Left kidney (tissue), 2 donors: ENCODE results near the gene JCAD. TPM values are rescaled to one million over a fixed set of nuclear protein-coding genes. Genes with fewer than 3 reads are reported as not detected.

Experiments
- DNase-seq: peaks from one replicate; pipeline ENCODE4 v3.0.0-alpha.2; 2013
- polyA plus RNA-seq: library from polyadenylated mRNA; unstranded; fragments of 120-200 nt; gene quantifications from one replicate; pipeline ENCODE4 v1.2.1, GENCODE V29; 2013; ENCODE audit not compliant: insufficient read length

The JCAD gene
- polyA plus RNA-seq, 1 donor = 29.7 TPM

GRCh38 chr10:30045961-30046360 lies 13.4 kb downstream of the JCAD start:
- no peak for DNase-seq

GRCh38 chr10:30043476-30044270 lies 15.7 kb downstream of the JCAD start:
- DNase-seq = no peak

- no peak for DNase-seq
These were observed 16.6 kb downstream of the JCAD start for GRCh38 chr10:30042820-30043219.

GRCh38 chr10:30041196-30042105 lies 17.9 kb downstream of the JCAD start:
- DNase-seq = no peak

GRCh38 chr10:30040597-30040996 lies 18.8 kb downstream of the JCAD start:
- DNase-seq = no peak

GRCh38 chr10:30039988-30040387 lies 19.4 kb downstream of the JCAD start:
- DNase-seq = no peak

GRCh38 chr10:30039567-30039966 lies 19.8 kb downstream of the JCAD start:
- no peak for DNase-seq

GRCh38 chr10:30038781-30039536 lies 20.4 kb downstream of the JCAD start:
- no peak for DNase-seq

GRCh38 chr10:30037620-30038336 lies 21.6 kb downstream of the JCAD start:
- DNase-seq = no peak

GRCh38 chr10:30036811-30037210 lies 22.6 kb downstream of the JCAD start:
- DNase-seq = no peak

- DNase-seq = no peak
These were observed 23.0 kb downstream of the JCAD start for GRCh38 chr10:30036341-30036740.

GRCh38 chr10:30034433-30035137 lies 24.8 kb downstream of the JCAD start:
- no peak for DNase-seq

GRCh38 chr10:30032125-30032524 lies 27.3 kb downstream of the JCAD start:
- DNase-seq = no peak

- no peak for DNase-seq
These were observed 29.5 kb downstream of the JCAD start for GRCh38 chr10:30029872-30030256.

- DNase-seq = no peak
These were observed 30.1 kb downstream of the JCAD start for GRCh38 chr10:30029164-30029871.

- DNase-seq = no peak
These were observed 30.7 kb downstream of the JCAD start for GRCh38 chr10:30028738-30029030.

- no peak for DNase-seq
These were observed 31.2 kb downstream of the JCAD start for GRCh38 chr10:30028006-30028737.

GRCh38 chr10:30027057-30028005 lies 32.1 kb downstream of the JCAD start:
- DNase-seq = no peak

GRCh38 chr10:30026578-30026977 lies 32.8 kb downstream of the JCAD start:
- no peak for DNase-seq
